Lung (tissue), 12 donors: ENCODE results near the gene TCF12. TPM values are rescaled to one million over a fixed set of nuclear protein-coding genes. Genes with fewer than 3 reads are reported as not detected.

ENCODE experiments used
- ATAC-seq: fragments of 200-7000 bp; cut with Tn5 transposase; one replicate; pipeline ENCODE4 v1.9.1; 2020; ENCODE audit warnings: moderate number of reproducible peaks; ENCODE audit not compliant: insufficient read depth, low FRiP score
- DNase-seq, 3 donors: peaks; one replicate each; pipeline ENCODE4 v3.0.0-alpha.2; 2013 to 2017
- H3K27ac ChIP-seq, 2 donors: one replicate each; pipeline ENCODE4 v1.5.1; 2013; ENCODE audit warnings: mild to moderate bottlenecking in 2 of 2, moderate library complexity in 2 of 2, control low read depth in 1 of 2, inconsistent platforms in 1 of 2, low read depth in 1 of 2, low read length in 1 of 2
- H3K27me3 ChIP-seq, 3 donors: one replicate each; pipeline ENCODE4 v1.5.1; 2013; ENCODE audit warnings: low read length in 2 of 3; ENCODE audit not compliant: control insufficient read depth in 3 of 3, insufficient read depth in 3 of 3
- H3K36me3 ChIP-seq, 4 donors: one replicate each; pipeline ENCODE4 v1.5.1; 2013; ENCODE audit warnings: low read length in 4 of 4, mild to moderate bottlenecking in 1 of 4, moderate library complexity in 1 of 4; ENCODE audit not compliant: control insufficient read depth in 4 of 4, insufficient read depth in 4 of 4
- H3K4me1 ChIP-seq, 5 donors: one replicate each; pipeline ENCODE4 v1.5.1; 2013; ENCODE audit warnings: low read length in 5 of 5, mild to moderate bottlenecking in 2 of 5, moderate library complexity in 1 of 5; ENCODE audit not compliant: control insufficient read depth in 5 of 5, insufficient read depth in 5 of 5
- H3K4me3 ChIP-seq: one replicate; pipeline ENCODE4 v1.5.1; 2013; ENCODE audit warnings: mild to moderate bottlenecking, control low read depth, moderate library complexity
- H3K9ac ChIP-seq, 2 donors: one replicate each; pipeline ENCODE4 v1.5.1; 2013; ENCODE audit warnings: low read length in 2 of 2, control low read depth in 1 of 2; ENCODE audit not compliant: insufficient read depth in 1 of 2
- H3K9me3 ChIP-seq, 4 donors: one replicate each; pipeline ENCODE4 v1.5.1; 2013; ENCODE audit warnings: low read length in 3 of 4, mild to moderate bottlenecking in 1 of 4, moderate library complexity in 1 of 4; ENCODE audit not compliant: control insufficient read depth in 4 of 4, insufficient read depth in 3 of 4
- WGBS, 2 donors: extraction: QIAGEN DNeasy Blood & Tissue Kit; methylation state at CpG; one replicate each; pipeline ENCODE4 v1.1.7; 2013; 5-methylcytosine and 5-hydroxymethylcytosine counted together
- polyA plus RNA-seq, 2 donors: library from polyadenylated mRNA; stranded (reverse); fragments of 200-250 nt; gene quantifications; one replicate each; pipeline ENCODE4 v1.2.1, GENCODE V29; 2013
- total RNA-seq, 2 donors: library from RNA; depleted of rRNA in 1 of 2; stranded (reverse); fragments of >200 nt in 1 of 2; gene quantifications; one replicate each; pipeline ENCODE4 v1.2.1, GENCODE V29; 2014 to 2021
- TF ChIP-seq, protein P1 (sequence below): IDR thresholded peaks from 2 replicates; pipeline ENCODE4 v1.5.1; 2012; ENCODE audit warnings: mild to moderate bottlenecking; ENCODE audit errors: control extremely low read depth, extremely low read depth
- donor health status: control.
- donor health status: control.
- donor health status: Bipolar disorder and iron deficiency.
- donor health status: healthy.
- donor health status: DM: yes; HTN: yes; CAD: no.

Gene TCF12
- total and polyA plus RNA-seq, 4 donors: 9.6 to 314 (median 56.3) TPM

DNA sequence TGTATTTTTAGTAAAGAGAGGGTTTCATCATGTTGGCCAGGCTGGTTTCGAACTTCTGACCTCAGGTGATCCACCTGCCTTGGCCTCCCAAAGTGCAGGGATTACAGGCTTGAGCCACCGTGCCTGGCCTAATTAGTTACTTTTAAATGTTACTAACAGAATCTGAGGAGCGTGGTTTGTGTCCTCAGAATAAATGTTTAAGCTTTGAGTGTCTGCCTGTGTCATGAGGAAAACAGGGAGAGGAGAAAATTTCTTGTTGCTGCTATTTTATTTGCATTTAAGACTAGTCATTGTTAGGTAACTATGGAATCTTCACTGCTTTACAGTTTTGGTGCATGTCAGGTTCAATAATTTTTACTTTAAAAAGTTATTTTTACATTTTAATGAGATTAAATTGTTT, 68.8 kb downstream of the TCF12 start:
- ATAC-seq (no peak), DNase-seq (no peak)
- 86 to 93% methylated on average over 3 of the region's 3 CpGs for WGBS, 2 donors
- Histone ChIP-seq H3K9ac (no peak overlapping the region), H3K27ac (no peak overlapping the region), H3K27me3 (no peaks in the 10 kb centered on the region), H3K36me3 (peaks cover 0 to 3% (median 0%) of the 10 kb centered on the region in 4 donors), H3K9me3 (no peaks in the 10 kb centered on the region), H3K4me1 (peaks cover 5 to 20% (median 9%) of the 10 kb centered on the region in 5 donors), H3K4me3 (no peak overlapping the region)
- TF ChIP-seq, protein P1, sequence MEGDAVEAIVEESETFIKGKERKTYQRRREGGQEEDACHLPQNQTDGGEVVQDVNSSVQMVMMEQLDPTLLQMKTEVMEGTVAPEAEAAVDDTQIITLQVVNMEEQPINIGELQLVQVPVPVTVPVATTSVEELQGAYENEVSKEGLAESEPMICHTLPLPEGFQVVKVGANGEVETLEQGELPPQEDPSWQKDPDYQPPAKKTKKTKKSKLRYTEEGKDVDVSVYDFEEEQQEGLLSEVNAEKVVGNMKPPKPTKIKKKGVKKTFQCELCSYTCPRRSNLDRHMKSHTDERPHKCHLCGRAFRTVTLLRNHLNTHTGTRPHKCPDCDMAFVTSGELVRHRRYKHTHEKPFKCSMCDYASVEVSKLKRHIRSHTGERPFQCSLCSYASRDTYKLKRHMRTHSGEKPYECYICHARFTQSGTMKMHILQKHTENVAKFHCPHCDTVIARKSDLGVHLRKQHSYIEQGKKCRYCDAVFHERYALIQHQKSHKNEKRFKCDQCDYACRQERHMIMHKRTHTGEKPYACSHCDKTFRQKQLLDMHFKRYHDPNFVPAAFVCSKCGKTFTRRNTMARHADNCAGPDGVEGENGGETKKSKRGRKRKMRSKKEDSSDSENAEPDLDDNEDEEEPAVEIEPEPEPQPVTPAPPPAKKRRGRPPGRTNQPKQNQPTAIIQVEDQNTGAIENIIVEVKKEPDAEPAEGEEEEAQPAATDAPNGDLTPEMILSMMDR: no peak

DNA sequence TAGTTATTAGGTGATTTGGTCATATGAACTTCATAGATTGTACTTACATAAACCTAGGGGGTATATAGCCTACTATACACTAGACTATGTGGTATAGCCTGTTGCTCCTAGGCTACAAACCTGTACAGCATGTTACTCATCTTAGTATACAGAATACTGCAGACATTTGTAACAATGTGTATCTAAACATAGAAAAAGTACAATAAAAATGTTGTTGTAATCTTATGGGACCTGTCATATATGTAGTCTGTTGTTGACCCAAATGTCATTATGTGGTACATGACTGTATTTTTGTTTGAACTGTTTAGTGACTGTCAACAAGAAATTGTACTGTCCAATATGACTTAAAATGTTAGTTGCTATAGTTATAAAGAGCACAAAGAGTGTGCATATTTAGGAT, 69.8 kb downstream of the TCF12 start:
- H3K9me3 ChIP-seq: no peaks in the 10 kb centered on the region
- ATAC-seq (no peak), DNase-seq (no peak)
- H3K4me3 ChIP-seq: no peak overlapping the region
- no peak overlapping the region for H3K27ac ChIP-seq
- TF ChIP-seq, protein P1: no peak
- H3K36me3 ChIP-seq: peaks cover 0 to 3% (median 0%) of the 10 kb centered on the region in 4 donors
- no peaks in the 10 kb centered on the region for H3K27me3 ChIP-seq
- no peak overlapping the region for H3K9ac ChIP-seq
- peaks cover 5 to 21% (median 9%) of the 10 kb centered on the region in 5 donors for H3K4me1 ChIP-seq

DNA sequence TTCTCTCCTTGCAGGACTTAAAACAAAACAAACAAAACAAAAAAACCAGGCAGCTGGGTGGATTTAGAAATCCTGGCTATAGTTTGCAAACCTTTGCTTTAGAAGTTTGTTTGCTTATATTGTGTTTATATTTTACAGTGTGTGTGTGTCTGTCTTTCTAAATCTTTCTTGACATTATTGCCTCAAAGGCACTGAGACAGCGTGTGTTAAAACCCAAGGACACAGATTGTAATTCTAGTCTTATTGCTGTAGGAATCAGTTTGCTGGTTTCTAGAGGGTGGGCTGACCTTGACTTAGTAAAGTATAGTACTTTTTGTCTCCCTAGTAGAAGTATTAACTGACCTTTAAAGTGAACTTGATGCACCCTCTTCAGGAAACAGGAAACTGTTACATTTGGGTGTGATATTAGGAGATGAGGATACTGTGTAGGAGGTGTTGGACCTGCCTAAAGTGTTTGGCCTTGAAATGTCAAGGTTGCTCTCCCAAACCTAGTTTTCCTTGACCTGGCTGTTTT, 71.0 kb downstream of the TCF12 start:
- Histone ChIP-seq H3K27me3 (no peaks in the 10 kb centered on the region), H3K36me3 (peaks cover 0 to 4% (median 1%) of the 10 kb centered on the region in 4 donors), H3K4me3 (no peak overlapping the region), H3K9ac (no peak overlapping the region), H3K27ac (no peak overlapping the region), H3K9me3 (no peaks in the 10 kb centered on the region), H3K4me1 (peaks cover 4 to 20% (median 9%) of the 10 kb centered on the region in 5 donors)
- WGBS, 2 donors: 51 to 61% methylated on average over 1 of the region's 1 CpG
- peak in 1 of 3 donors; percentile 11 for DNase-seq
- ATAC-seq: no peak
- TF ChIP-seq, protein P1: no peak

DNA sequence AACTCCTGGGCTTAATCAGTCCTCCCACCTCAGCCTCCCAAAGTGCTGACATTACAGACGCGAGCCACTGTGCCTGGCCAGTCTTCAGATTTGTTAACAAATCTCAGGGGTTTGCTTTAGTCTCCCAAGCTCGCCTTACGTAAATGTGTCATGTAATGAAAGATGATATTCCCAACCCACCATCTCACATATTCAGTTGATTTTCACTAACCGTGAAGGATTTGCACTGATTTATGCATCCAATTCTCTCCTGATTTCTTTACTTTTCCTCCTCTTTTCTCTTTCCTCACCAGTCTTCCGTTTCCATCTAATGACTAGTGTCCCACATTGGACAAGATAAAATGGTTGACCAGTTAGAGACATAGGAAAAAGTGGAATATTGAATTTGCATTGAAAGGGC, 72.6 kb downstream of the TCF12 start:
- no peak for ATAC-seq
- Histone ChIP-seq H3K27me3 (no peaks in the 10 kb centered on the region), H3K36me3 (peaks cover 0 to 4% (median 1%) of the 10 kb centered on the region in 4 donors), H3K9ac (no peak overlapping the region), H3K4me1 (peaks cover 4 to 17% (median 9%) of the 10 kb centered on the region in 5 donors), H3K9me3 (no peaks in the 10 kb centered on the region), H3K27ac (no peak overlapping the region), H3K4me3 (no peak overlapping the region)
- TF ChIP-seq, protein P1: no peak
- WGBS, 2 donors: 97 to 98% methylated on average over 6 of the region's 6 CpGs
- DNase-seq: no peak
